HCT116 (cell line): Measurements from ENCODE around the gene EPHA1. TPM values are rescaled to one million over a fixed set of nuclear protein-coding genes. Genes with fewer than 3 reads are reported as not detected.

Experiments used
- ATAC-seq: fragments of 200-7000 bp; cut with Tn5 transposase; 2 replicates; pipeline ENCODE4 v1.9.1; 2020; ENCODE audit warnings: mild to moderate bottlenecking, moderate library complexity
- BruUV-seq: library from RNA; stranded (reverse); fragments of 400-500 nt; replicated peaks from 2 replicates; lab custom pipeline; 2021; lab: Mats Ljungman, UMichigan
- CTCF ChIA-PET: fragments of 300-600 bp; sonication (Branson Sonifier 250); formaldehyde crosslinking; loops from one replicate; lab custom pipeline; 2021; ENCODE audit warnings: antibody characterized with exemption; lab: Charles Lee
- POLR2A ChIA-PET: fragments of 300-600, 350-600 bp; sonication (Branson Sonifier 250); formaldehyde crosslinking; loops from one replicate; lab custom pipeline; 2021; ENCODE audit warnings: antibody characterized with exemption; lab: Charles Lee
- RAD21 ChIA-PET, 2 experiments: fragments of 300-600 bp; sonication (Branson Sonifier 250); formaldehyde crosslinking; loops; one replicate each; lab custom pipeline; 2023; ENCODE audit warnings: low total read pairs in 2 of 2; ENCODE audit not compliant: uncharacterized antibody in 2 of 2, unreplicated experiment in 2 of 2, low non-redundant PET in 1 of 2; lab: Charles Lee
- DNase-seq: peaks from one replicate; pipeline ENCODE4 v3.0.0-alpha.2; 2010; ENCODE audit warnings: low read depth, low spot score
- H2AFZ ChIP-seq: fragments of 200-600 bp; shearing (Covaris generic), sonication (generic); 2 replicates; pipeline ENCODE4 v1.6.1; 2017; ENCODE audit warnings: low read depth, mixed run types, mixed read lengths, antibody characterized with exemption, low read length; ENCODE audit not compliant: poor library complexity, severe bottlenecking
- H3K27ac ChIP-seq: 2 replicates; pipeline ENCODE4 v1.5.1; 2012; ENCODE audit warnings: low read depth, low read length
- H3K27me3 ChIP-seq: fragments of 200-600 bp; sonication (generic); 2 replicates; pipeline ENCODE4 v1.6.1; 2016; ENCODE audit warnings: mixed run types, low read length, mixed read lengths; ENCODE audit not compliant: insufficient read depth
- H3K36me3 ChIP-seq, 2 experiments: fragments of 200-500 bp in 1 of 2; fragments of 200-600 bp in 1 of 2; sonication (Bioruptor generic) in 1 of 2; sonication (generic) in 1 of 2; 2 replicates each; pipeline versions ENCODE4 v1.5.1 to v1.6.1; 2014 to 2016; ENCODE audit warnings: low read length in 2 of 2, inconsistent platforms in 1 of 2, mixed read lengths in 1 of 2, mixed run types in 1 of 2; ENCODE audit not compliant: insufficient read depth in 2 of 2, control insufficient read depth in 1 of 2
- H3K4me1 ChIP-seq, 2 experiments: fragments of 200-600 bp in 1 of 2; sonication (generic) in 1 of 2; 2 replicates each; pipeline versions ENCODE4 v1.5.1 to v1.6.1; 2012 to 2017; ENCODE audit warnings: low read length in 2 of 2, inconsistent platforms in 1 of 2, mild to moderate bottlenecking in 1 of 2, mixed read lengths in 1 of 2, mixed run types in 1 of 2, moderate library complexity in 1 of 2; ENCODE audit not compliant: insufficient read depth in 2 of 2, control insufficient read depth in 1 of 2
- H3K4me2 ChIP-seq: fragments of 200-600 bp; sonication (generic); 2 replicates; pipeline ENCODE4 v1.6.1; 2017; ENCODE audit warnings: mixed run types, low read length, mixed read lengths
- H3K4me3 ChIP-seq, 2 experiments: fragments of 200-600 bp in 1 of 2; sonication (generic) in 1 of 2; replicated peaks in 1 of 2; 2 replicates each; pipeline ENCODE4 v1.5.1; 2011 to 2016; ENCODE audit warnings: low read length in 2 of 2, control low read depth in 1 of 2, low read depth in 1 of 2, mild to moderate bottlenecking in 1 of 2, mixed read lengths in 1 of 2, mixed run types in 1 of 2
- H3K79me2 ChIP-seq: fragments of 200-600 bp; sonication (generic); 2 replicates; pipeline ENCODE4 v1.6.1; 2017; ENCODE audit warnings: mild to moderate bottlenecking, mixed run types, low read length, moderate library complexity, mixed read lengths; ENCODE audit not compliant: insufficient read depth
- H3K9ac ChIP-seq: fragments of 200-600 bp; sonication (generic); 2 replicates; pipeline ENCODE4 v1.6.1; 2016; ENCODE audit warnings: low read length, mixed read lengths
- H3K9me2 ChIP-seq: fragments of 200-600 bp; sonication (generic), shearing (Covaris generic); 2 replicates; pipeline ENCODE4 v1.6.1; 2017; ENCODE audit warnings: mixed run types, mild to moderate bottlenecking, moderate library complexity; ENCODE audit not compliant: insufficient read depth
- H3K9me3 ChIP-seq, 2 experiments: fragments of 200-500 bp in 1 of 2; fragments of 200-600 bp in 1 of 2; sonication (Bioruptor generic) in 1 of 2; sonication (generic) in 1 of 2; 2 replicates each; pipeline ENCODE4 v1.6.1; 2014 to 2017; ENCODE audit warnings: low read length in 2 of 2, mixed read lengths in 2 of 2, inconsistent platforms in 1 of 2, low read depth in 1 of 2, mild to moderate bottlenecking in 1 of 2, mixed run types in 1 of 2, moderate library complexity in 1 of 2; ENCODE audit not compliant: control insufficient read depth in 1 of 2, insufficient read depth in 1 of 2
- H4K20me1 ChIP-seq: fragments of 200-600 bp; sonication (generic), shearing (Covaris generic); 2 replicates; pipeline ENCODE4 v1.6.1; 2017; ENCODE audit warnings: mixed run types, mild to moderate bottlenecking, moderate library complexity; ENCODE audit not compliant: insufficient read depth
- CBX3 ChIP-seq: IDR thresholded peaks from 2 replicates; pipeline ENCODE4 v1.6.1; 2012; ENCODE audit warnings: low read depth
- CEBPB ChIP-seq: IDR thresholded peaks from 2 replicates; pipeline ENCODE4 v1.6.1; 2012; ENCODE audit warnings: low read depth
- EGR1 ChIP-seq: IDR thresholded peaks from 2 replicates; pipeline ENCODE4 v1.6.1; 2012; ENCODE audit warnings: low read depth
- ELF1 ChIP-seq: IDR thresholded peaks from 2 replicates; pipeline ENCODE4 v1.6.1; 2012; ENCODE audit warnings: low read depth, borderline replicate concordance
- EZH2phosphoT487 ChIP-seq: fragments of 200-600 bp; IDR thresholded peaks from 2 replicates; pipeline ENCODE4 v1.6.1; 2018; ENCODE audit warnings: antibody characterized with exemption, borderline replicate concordance
- FOSL1 ChIP-seq: IDR thresholded peaks from 2 replicates; pipeline ENCODE4 v1.6.1; 2012; ENCODE audit warnings: low read depth
- RAD21 ChIP-seq: IDR thresholded peaks from 2 replicates; pipeline ENCODE4 v1.6.1; 2012; ENCODE audit warnings: low read depth, mild to moderate bottlenecking
- SIN3A ChIP-seq: IDR thresholded peaks from 2 replicates; pipeline ENCODE4 v1.6.1; 2012; ENCODE audit warnings: low read depth
- SRF ChIP-seq: IDR thresholded peaks from 2 replicates; pipeline ENCODE4 v1.6.1; 2012; ENCODE audit warnings: low read depth
- TCF7L2 ChIP-seq: IDR thresholded peaks from 2 replicates; pipeline ENCODE4 v1.7.0; 2011; ENCODE audit warnings: borderline replicate concordance, inconsistent platforms; ENCODE audit not compliant: insufficient read depth, insufficient read length; ENCODE audit errors: extremely low read depth
- ZFX ChIP-seq: fragments of 450-650 bp; IDR thresholded peaks from 2 replicates; pipeline ENCODE4 v1.6.1; 2017
- ZNF274 ChIP-seq: fragments of 200-500 bp; sonication (Bioruptor generic); IDR thresholded peaks from 2 replicates; pipeline ENCODE4 v1.6.1; 2014; ENCODE audit warnings: mild to moderate bottlenecking, low read depth, low read length, inconsistent platforms
- intact Hi-C: fragments of 100-400 bp; cut with micrococcal nuclease; formaldehyde crosslinking; loops from 2 replicates; pipeline ENCODE4 v1.10.0; 2022
- total RNA-seq: library from RNA; stranded (reverse); gene quantifications from one replicate; pipeline ENCODE4 v1.2.1, GENCODE V29; 2021; ENCODE audit not compliant: unreplicated experiment
- TF ChIP-seq, protein P1 (sequence below): IDR thresholded peaks from 2 replicates; pipeline ENCODE4 v1.6.1; 2012
- TF ChIP-seq, protein P2 (sequence below): IDR thresholded peaks from 2 replicates; pipeline ENCODE4 v1.6.1; 2012; ENCODE audit warnings: low read depth
- TF ChIP-seq, protein P3 (sequence below): IDR thresholded peaks from 2 replicates; pipeline ENCODE4 v1.6.1; 2011; ENCODE audit warnings: mild to moderate bottlenecking, low read length, moderate library complexity; ENCODE audit not compliant: insufficient replicate concordance; ENCODE audit errors: extremely low read depth

Gene EPHA1
- total RNA-seq, 1 experiment from 2014 or later: 29.9 TPM

DNA sequence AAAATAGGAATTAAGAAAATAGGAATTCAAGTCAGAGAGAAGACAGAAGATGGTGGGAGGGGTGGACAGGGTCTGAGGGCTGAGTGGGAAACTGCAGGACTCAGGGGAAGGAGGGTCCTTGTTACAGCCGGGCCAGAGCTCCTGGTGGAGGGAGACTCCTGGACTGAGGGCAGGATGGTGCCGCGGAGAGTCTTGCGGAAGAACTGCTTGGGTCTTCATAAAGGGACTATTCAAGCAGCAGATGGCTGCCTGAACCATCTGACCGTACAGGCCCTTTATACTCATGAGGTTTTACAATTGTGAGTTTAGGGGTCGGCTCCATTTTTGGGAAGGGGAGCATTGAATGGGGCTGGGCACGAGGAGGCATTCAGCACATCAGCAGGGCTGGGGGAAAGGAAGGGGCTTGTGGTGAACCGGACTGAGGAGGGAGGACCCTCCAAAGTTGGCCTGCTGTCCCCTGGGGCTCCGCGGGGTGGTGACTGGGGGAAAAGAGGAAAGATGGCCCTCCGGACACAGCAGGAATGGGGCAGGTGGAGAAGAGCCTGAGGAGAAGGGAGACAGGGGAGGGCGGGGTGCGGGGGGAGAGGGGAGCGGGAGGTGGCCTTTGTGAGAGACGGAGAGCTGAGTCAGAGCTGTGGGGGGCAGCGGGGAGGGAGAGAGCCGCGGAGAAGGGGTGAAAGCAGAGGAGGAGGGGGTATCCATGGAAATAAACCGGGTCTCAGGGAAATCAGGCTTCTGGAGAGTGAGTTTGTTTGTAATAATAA is 47.7 kb downstream of the EPHA1 start:
- Histone ChIP-seq H3K9me3 (no peaks in the 10 kb centered on the region), H3K27ac (no peak overlapping the region), H4K20me1 (no peaks in the 10 kb centered on the region), H2AFZ (no peak overlapping the region), H3K36me3 (no peaks in the 10 kb centered on the region), H3K4me1 (peaks cover 0 to 6% of the 10 kb centered on the region in 2 experiments; a peak in 1 of 4 replicates), H3K9me2 (no peaks in the 10 kb centered on the region), H3K27me3 (no peaks in the 10 kb centered on the region), H3K4me3 (0 out of 4 replicates have a peak overlapping the region, but pooled peaks of 1 of the 2 experiments have one; percentile 53), H3K9ac (no peak overlapping the region), H3K79me2 (no peaks in the 10 kb centered on the region), H3K4me2 (peak overlapping the region; percentile 67)
- BruUV-seq: no TSS peak
- no peak for DNase-seq
- ChIA-PET CTCF (no interaction called here), RAD21 (no interaction called here), POLR2A (no interaction called here)
- no peak for ATAC-seq
- intact Hi-C loops: no loop called here
- no peak for TF ChIP-seq EZH2phosphoT487
- no peak for TF ChIP-seq ZFX
- TF ChIP-seq SIN3A: no peak
- no peak for TF ChIP-seq FOSL1
- TF ChIP-seq, protein P1, sequence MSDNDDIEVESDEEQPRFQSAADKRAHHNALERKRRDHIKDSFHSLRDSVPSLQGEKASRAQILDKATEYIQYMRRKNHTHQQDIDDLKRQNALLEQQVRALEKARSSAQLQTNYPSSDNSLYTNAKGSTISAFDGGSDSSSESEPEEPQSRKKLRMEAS: no peak
- TF ChIP-seq, protein P2, sequence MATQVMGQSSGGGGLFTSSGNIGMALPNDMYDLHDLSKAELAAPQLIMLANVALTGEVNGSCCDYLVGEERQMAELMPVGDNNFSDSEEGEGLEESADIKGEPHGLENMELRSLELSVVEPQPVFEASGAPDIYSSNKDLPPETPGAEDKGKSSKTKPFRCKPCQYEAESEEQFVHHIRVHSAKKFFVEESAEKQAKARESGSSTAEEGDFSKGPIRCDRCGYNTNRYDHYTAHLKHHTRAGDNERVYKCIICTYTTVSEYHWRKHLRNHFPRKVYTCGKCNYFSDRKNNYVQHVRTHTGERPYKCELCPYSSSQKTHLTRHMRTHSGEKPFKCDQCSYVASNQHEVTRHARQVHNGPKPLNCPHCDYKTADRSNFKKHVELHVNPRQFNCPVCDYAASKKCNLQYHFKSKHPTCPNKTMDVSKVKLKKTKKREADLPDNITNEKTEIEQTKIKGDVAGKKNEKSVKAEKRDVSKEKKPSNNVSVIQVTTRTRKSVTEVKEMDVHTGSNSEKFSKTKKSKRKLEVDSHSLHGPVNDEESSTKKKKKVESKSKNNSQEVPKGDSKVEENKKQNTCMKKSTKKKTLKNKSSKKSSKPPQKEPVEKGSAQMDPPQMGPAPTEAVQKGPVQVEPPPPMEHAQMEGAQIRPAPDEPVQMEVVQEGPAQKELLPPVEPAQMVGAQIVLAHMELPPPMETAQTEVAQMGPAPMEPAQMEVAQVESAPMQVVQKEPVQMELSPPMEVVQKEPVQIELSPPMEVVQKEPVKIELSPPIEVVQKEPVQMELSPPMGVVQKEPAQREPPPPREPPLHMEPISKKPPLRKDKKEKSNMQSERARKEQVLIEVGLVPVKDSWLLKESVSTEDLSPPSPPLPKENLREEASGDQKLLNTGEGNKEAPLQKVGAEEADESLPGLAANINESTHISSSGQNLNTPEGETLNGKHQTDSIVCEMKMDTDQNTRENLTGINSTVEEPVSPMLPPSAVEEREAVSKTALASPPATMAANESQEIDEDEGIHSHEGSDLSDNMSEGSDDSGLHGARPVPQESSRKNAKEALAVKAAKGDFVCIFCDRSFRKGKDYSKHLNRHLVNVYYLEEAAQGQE: no peak
- no peak for TF ChIP-seq CBX3
- TF ChIP-seq EGR1: no peak
- no peak for TF ChIP-seq TCF7L2
- no peak for TF ChIP-seq SRF
- TF ChIP-seq ELF1: no peak
- TF ChIP-seq, protein P3, sequence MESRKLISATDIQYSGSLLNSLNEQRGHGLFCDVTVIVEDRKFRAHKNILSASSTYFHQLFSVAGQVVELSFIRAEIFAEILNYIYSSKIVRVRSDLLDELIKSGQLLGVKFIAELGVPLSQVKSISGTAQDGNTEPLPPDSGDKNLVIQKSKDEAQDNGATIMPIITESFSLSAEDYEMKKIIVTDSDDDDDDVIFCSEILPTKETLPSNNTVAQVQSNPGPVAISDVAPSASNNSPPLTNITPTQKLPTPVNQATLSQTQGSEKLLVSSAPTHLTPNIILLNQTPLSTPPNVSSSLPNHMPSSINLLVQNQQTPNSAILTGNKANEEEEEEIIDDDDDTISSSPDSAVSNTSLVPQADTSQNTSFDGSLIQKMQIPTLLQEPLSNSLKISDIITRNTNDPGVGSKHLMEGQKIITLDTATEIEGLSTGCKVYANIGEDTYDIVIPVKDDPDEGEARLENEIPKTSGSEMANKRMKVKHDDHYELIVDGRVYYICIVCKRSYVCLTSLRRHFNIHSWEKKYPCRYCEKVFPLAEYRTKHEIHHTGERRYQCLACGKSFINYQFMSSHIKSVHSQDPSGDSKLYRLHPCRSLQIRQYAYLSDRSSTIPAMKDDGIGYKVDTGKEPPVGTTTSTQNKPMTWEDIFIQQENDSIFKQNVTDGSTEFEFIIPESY: no peak
- TF ChIP-seq CEBPB: no peak
- TF ChIP-seq RAD21: no peak
- no peak for TF ChIP-seq ZNF274
